AG04450 (cell line): ENCODE results near the gene ZNF853. TPM values are rescaled to one million over a fixed set of nuclear protein-coding genes. Genes with fewer than 3 reads are reported as not detected.
"Not testable (repeated sequence)": the region's sequence is repeated elsewhere in the genome, so short reads cannot be mapped to it uniquely, and the experiment has no call there.

Source experiments
- CTCF ChIA-PET: fragments of 300-600, 350-600 bp; formaldehyde crosslinking; extraction: SDS; loops from one replicate; lab custom pipeline; 2022; ENCODE audit warnings: antibody characterized with exemption, inconsistent platforms; lab: Charles Lee
- POLR2A ChIA-PET: fragments of 350-600 bp; formaldehyde crosslinking; extraction: SDS; loops from one replicate; lab custom pipeline; 2021; ENCODE audit warnings: antibody characterized with exemption, inconsistent platforms; lab: Yijun Ruan, JAX
- DNase-seq: peaks from one replicate; pipeline ENCODE4 v3.0.0-alpha.2; 2011; ENCODE audit warnings: low read depth, low spot score
- H3K27ac ChIP-seq: one replicate; pipeline ENCODE4 v1.5.1; 2012; ENCODE audit warnings: low read depth, low read length, control low read depth
- H3K27me3 ChIP-seq: one replicate; pipeline ENCODE4 v1.6.0; 2012; ENCODE audit warnings: low read length; ENCODE audit not compliant: control insufficient read depth, insufficient read depth
- H3K4me3 ChIP-seq: 2 replicates; pipeline ENCODE4 v1.5.1; 2011; ENCODE audit warnings: mild to moderate bottlenecking, low read depth, low read length, control low read depth
- H3K9me3 ChIP-seq: 2 replicates; pipeline ENCODE4 v1.5.1; 2012; ENCODE audit warnings: low read length; ENCODE audit not compliant: control insufficient read depth, insufficient read depth
- CTCF ChIP-seq: IDR thresholded peaks from 2 replicates; pipeline ENCODE4 v1.5.1; 2011; ENCODE audit warnings: low read depth, low read length, control low read depth, inconsistent platforms
- polyA plus RNA-seq: library from polyadenylated mRNA; depleted of rRNA; stranded (reverse); fragments of >200 nt; gene quantifications from 2 replicates; pipeline ENCODE4 v1.2.3, GENCODE V29; 2011

The ZNF853 gene
- polyA plus RNA-seq, 1 experiment: 5.3 TPM

DNA sequence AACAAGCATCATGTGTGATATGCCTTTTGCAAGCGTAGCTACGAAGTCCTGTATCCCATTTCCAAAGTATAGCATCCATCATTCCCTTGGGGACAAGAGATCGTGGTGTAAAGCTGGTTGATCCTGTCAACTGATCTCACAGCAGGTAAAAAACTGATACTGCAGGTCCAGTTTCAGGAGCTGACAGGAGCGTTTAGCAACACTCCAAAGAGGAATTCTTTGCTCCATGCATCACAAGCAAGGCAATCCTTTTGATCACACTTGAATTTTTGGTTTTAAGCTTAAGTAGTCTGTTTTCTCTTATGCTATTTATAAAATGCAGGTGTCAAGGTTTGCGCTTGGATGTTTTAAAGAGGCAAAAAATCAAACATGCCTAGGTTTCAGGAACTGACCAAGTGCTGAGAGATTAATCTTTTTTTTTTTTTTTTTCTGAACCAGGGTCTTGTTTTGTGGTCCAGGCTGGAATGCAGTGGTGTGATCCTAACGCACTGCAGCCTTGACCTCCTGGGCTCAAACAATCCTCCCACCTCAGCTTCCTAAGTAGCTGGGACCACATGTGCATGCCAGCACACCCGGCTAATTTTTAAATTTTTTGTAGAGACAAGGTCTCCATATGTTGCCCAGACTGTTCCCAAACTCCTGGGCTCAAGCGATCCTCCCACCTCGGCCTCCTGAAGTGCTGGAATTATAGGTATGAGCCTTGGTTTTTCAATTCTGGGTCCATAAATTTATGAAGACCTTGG lies 40.0 kb upstream of the ZNF853 start:
- POLR2A ChIA-PET: no interaction called here
- no peak overlapping the region for H3K4me3 ChIP-seq
- H3K27me3 ChIP-seq: no peaks in the 10 kb centered on the region
- CTCF ChIA-PET: interaction anchor here (0.6 to 3.4 kb wide), 5 partner anchors 10 to 59 kb away, joined by 3 to 22 read pairs (median 6); partner anchors contain the start of gene INTS15
- no peak overlapping the region for H3K27ac ChIP-seq
- no peak for DNase-seq
- H3K9me3 ChIP-seq: no peaks in the 10 kb centered on the region
- TF ChIP-seq CTCF: no peak

- no peak for DNase-seq
- H3K9me3 ChIP-seq: no peaks in the 10 kb centered on the region
- TF ChIP-seq CTCF: no peak
- H3K27ac ChIP-seq: no peak overlapping the region
- ChIA-PET CTCF (interaction anchor here (2.8 to 3.4 kb wide), 2 partner anchors 13 to 60 kb away, joined by 13 to 22 read pairs; partner anchors contain the start of gene INTS15), POLR2A (interaction anchor here (0.6 kb wide), 1 partner anchor 16 kb away, joined by 5 read pairs; no protein-coding TSS in a partner anchor)
- no peaks in the 10 kb centered on the region for H3K27me3 ChIP-seq
- peak overlapping the region; percentile 62 for H3K4me3 ChIP-seq
These were observed 39.2 kb upstream of the ZNF853 start for GRCh38 chr7:6576024-6576866.

DNA sequence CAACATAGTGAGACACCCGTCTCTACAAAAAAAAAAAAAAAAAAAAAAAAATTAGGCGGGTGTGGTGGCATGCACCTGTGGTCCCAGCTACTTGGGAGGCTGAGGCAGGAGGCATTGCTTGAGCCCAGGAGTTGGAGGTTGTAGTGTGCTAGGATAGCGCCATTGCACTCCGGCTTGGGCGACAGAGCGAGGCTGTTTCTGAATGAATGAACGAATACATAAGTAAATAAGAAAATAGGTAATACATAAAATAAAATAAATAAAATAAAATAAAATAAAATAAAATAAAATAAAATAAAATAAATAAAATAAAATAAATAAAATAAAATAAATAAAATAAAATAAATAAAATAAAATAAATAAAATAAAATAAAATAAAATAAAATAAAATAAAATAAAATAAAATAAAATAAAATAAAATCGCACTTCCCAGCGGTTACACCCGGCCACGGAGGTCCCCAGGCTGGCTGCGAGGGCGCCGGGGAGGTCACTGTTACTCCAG lies 38.5 kb upstream of the ZNF853 start:
- DNase-seq, H3K27me3 ChIP-seq, H3K9me3 ChIP-seq: not testable (repeated sequence)
- Histone ChIP-seq H3K27ac (peak overlapping the region; percentile 82), H3K4me3 (peak overlapping the region; percentile 76)
- POLR2A ChIA-PET: interaction anchor here (0.6 kb wide), 1 partner anchor 16 kb away, joined by 5 read pairs; no protein-coding TSS in a partner anchor
- CTCF ChIA-PET: interaction anchor here (1.1 to 3.4 kb wide), 6 partner anchors 13 to 61 kb away, joined by 3 to 22 read pairs (median 4); partner anchors contain the start of gene INTS15

DNA sequence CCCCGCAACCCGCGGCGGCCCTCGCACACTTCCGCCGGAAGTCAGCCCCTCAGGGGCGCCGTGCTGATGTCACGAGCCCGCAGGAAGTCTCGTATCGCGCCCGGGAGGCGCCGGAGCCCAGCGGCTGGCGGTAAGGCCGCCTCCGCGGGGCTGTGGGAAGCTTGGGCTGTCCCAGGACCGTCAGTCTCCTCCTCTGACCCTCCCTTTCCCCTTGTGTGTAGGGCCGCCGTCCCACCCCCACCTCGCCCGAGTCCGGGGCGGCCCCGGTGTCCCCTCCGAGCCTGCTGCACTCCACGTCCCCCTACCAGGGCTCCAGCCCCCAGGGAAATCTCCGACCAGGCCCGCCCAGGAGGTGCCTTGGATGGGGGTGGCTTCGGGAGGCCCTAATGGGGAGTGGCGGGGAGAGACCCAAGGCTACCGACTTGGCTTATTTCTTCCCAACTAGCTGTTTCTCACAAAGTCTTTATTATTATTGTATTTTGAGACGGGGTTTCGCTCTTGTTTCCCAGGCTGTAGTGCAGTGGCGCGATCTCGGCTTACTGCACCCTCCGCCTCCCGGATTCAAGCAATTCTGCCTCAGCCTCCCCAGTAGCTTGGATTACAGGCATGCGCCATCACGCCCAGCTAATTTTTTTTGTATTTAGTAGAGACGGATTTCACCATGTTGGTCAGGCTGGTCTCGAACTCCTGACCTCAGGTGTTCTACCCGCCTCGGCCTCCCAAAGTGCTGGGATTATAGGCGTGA lies 37.9 kb upstream of the ZNF853 start, which contains the start of gene ZDHHC4:
Gene ZDHHC4 (plus strand): TSS at position 86 of the 745 bp plus-strand sequence. CDS start 3,108 bp downstream, outside the sequence.
- Histone ChIP-seq H3K27ac (peak within 1 kb of the TSS; percentile 82), H3K4me3 (peak within 1 kb of the TSS; percentile 76), H3K9me3 (no peaks in the 10 kb centered on the region), H3K27me3 (no peaks in the 10 kb centered on the region)
- no peak for TF ChIP-seq CTCF
- ChIA-PET POLR2A (interaction anchor here (1.4 kb wide), 1 partner anchor 12 kb away, joined by 5 read pairs; the partner anchor contains the start of gene INTS15), CTCF (interaction anchor here (0.6 to 1.8 kb wide), 5 partner anchors 12 to 61 kb away, joined by 3 to 4 read pairs (median 4); partner anchors contain the start of gene INTS15)
- peak; percentile 61 for DNase-seq
